NCI-H2029 (cell line): ENCODE measurements around the gene ATAD2B.

ENCODE experiments used
- DNase-seq: peaks from one replicate; lab custom pipeline; 2025; lab: John Stamatoyannopoulos, UW

ATAD2B gene

GRCh38 chr2:23699580-23699925, 227.4 kb downstream of the ATAD2B start:
- DNase-seq, result no peak

DNA sequence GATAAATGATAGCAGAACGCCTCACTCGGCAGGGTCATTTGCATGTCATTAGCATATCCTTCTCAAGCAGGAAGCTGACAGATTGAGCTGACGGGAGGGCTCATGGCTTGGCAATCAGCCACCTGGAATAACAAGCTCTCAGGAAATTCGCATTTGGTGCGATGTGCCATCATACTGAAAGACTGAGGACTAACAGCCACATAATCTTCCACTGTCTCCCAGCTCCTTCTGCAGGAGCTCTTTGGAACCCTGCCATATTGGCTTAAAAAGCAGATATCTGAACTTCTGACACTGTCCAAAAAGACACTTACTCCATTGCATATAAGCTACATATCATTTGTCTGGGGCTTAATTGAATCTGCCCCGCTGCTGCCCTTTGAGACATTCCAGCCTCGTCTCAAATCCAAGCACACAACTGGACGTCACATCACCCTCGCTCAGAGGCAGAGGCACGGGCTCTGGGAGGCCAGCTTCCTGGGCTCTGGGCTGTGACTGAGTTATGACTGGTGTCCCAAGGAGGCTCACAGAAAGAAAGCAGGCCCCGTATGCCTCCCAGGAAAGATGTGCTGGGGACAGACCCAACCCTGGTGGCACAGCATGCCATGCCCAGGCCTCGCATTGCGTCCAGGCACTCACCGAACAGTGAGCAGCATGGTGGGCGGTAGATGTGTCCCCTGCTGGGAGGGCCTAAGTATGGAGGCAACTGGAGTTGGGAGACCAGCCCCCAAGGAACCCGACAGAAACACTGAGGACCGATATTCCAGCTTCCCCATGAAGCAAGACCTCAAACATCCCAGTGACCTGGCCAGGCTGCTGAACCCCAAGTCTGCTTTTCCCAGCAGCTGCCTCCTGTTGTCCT, 228.0 kb downstream of the ATAD2B start:
- DNase-seq, result no peak
